SU-DHL-6 (cell line): ENCODE data around the gene FGF9.

ENCODE experiments used
- H2AFZ ChIP-seq: fragments of 200-600 bp; sonication (generic); 2 replicates; pipeline ENCODE4 v1.6.1; 2014; ENCODE audit warnings: low read depth, mild to moderate bottlenecking, moderate library complexity, mixed read lengths, antibody characterized with exemption, low read length; ENCODE audit not compliant: severe bottlenecking
- H3F3A ChIP-seq: fragments of 200-600 bp; shearing (Covaris generic); 2 replicates; pipeline ENCODE4 v1.6.0; 2016; ENCODE audit warnings: antibody characterized with exemption, mild to moderate bottlenecking; ENCODE audit not compliant: insufficient read depth
- H3K27ac ChIP-seq: fragments of 200-600 bp; sonication (generic); 2 replicates; pipeline ENCODE4 v1.5.1; 2016; ENCODE audit warnings: low read depth, mild to moderate bottlenecking, low read length, moderate library complexity, mixed read lengths
- H3K27me3 ChIP-seq: fragments of 200-600 bp; sonication (generic), shearing (Covaris generic); 2 replicates; pipeline ENCODE4 v1.6.0; 2014; ENCODE audit warnings: mild to moderate bottlenecking, low read length
- H3K36me3 ChIP-seq: fragments of 200-600 bp; sonication (generic); 2 replicates; pipeline ENCODE4 v1.6.1; 2014; ENCODE audit warnings: mild to moderate bottlenecking, low read length, mixed read lengths
- H3K4me2 ChIP-seq: fragments of 300-600, 200-600 bp; shearing (Covaris generic), sonication (generic); 2 replicates; pipeline ENCODE4 v1.6.0; 2014; ENCODE audit warnings: low read length, low read depth, mild to moderate bottlenecking; ENCODE audit not compliant: poor library complexity, severe bottlenecking
- H3K4me3 ChIP-seq: fragments of 200-600 bp; sonication (generic); 2 replicates; pipeline ENCODE4 v1.5.1; 2014; ENCODE audit warnings: antibody characterized with exemption, low read length, mild to moderate bottlenecking, mixed read lengths; ENCODE audit not compliant: insufficient read depth, poor library complexity, severe bottlenecking
- H3K79me2 ChIP-seq: fragments of 200-600 bp; sonication (generic); 2 replicates; pipeline ENCODE4 v1.6.1; 2014; ENCODE audit warnings: mild to moderate bottlenecking, low read length, moderate library complexity; ENCODE audit not compliant: insufficient read depth
- H3K9ac ChIP-seq: fragments of 200-600 bp; sonication (generic); 2 replicates; pipeline ENCODE4 v1.7.0; 2014; ENCODE audit warnings: mild to moderate bottlenecking, low read length
- H3K9me2 ChIP-seq: fragments of 200-600 bp; sonication (generic); replicated peaks from 2 replicates; pipeline ENCODE4 v1.6.1; 2014; ENCODE audit warnings: low read length; ENCODE audit not compliant: insufficient read depth
- H3K9me3 ChIP-seq: fragments of 200-600 bp; sonication (generic); 2 replicates; pipeline ENCODE4 v1.6.1; 2014; ENCODE audit warnings: low read length, mixed read lengths; ENCODE audit not compliant: insufficient read depth
- H4K20me1 ChIP-seq: fragments of 200-600 bp; sonication (generic); 2 replicates; pipeline ENCODE4 v1.6.1; 2014; ENCODE audit warnings: low read depth, mild to moderate bottlenecking, antibody characterized with exemption, low read length, moderate library complexity, mixed read lengths
- CTCF ChIP-seq: fragments of 200-600 bp; sonication (generic); IDR thresholded peaks from one replicate; pipeline ENCODE4 v1.5.1; 2017; ENCODE audit warnings: antibody characterized with exemption, mild to moderate bottlenecking, low read length, moderate library complexity; ENCODE audit not compliant: insufficient read depth, poor library complexity, severe bottlenecking
- EZH2phosphoT487 ChIP-seq: fragments of 200-600 bp; sonication (generic), shearing (Covaris generic); conservative IDR thresholded peaks from 2 replicates; pipeline ENCODE4 v1.6.1; 2018; ENCODE audit warnings: mild to moderate bottlenecking, antibody characterized with exemption, low read length, moderate library complexity, mixed read lengths

Gene FGF9

GRCh38 chr13:21734961-21735360 is 64.1 kb downstream of the FGF9 start:
- Histone ChIP-seq H3K27ac (no peak overlapping the region), H3K9me3 (no peaks in the 10 kb centered on the region), H4K20me1 (no peaks in the 10 kb centered on the region), H3K27me3 (no peaks in the 10 kb centered on the region), H3K4me2 (no peak overlapping the region), H3K9ac (no peak overlapping the region), H2AFZ (no peak overlapping the region), H3K4me3 (no peak overlapping the region), H3K79me2 (no peaks in the 10 kb centered on the region), H3K9me2 (no peaks in the 10 kb centered on the region), H3K36me3 (no peaks in the 10 kb centered on the region), H3F3A (no peaks in the 10 kb centered on the region)
- TF ChIP-seq EZH2phosphoT487, result no peak
- no peak for TF ChIP-seq CTCF

- Histone ChIP-seq H3K4me3 (no peak overlapping the region), H3K9ac (no peak overlapping the region), H2AFZ (no peak overlapping the region)
Measured at GRCh38 chr13:21735701-21736401, 65.0 kb downstream of the FGF9 start.

GRCh38 chr13:21736926-21737325 is 66.1 kb downstream of the FGF9 start:
- H4K20me1 ChIP-seq, result no peaks in the 10 kb centered on the region
- no peak overlapping the region for H3K4me3 ChIP-seq
- H3K36me3 ChIP-seq, result no peaks in the 10 kb centered on the region
- H2AFZ ChIP-seq, result no peak overlapping the region
- TF ChIP-seq CTCF (no peak), EZH2phosphoT487 (no peak)
- no peak overlapping the region for H3K27ac ChIP-seq
- H3K4me2 ChIP-seq, result no peak overlapping the region
- no peaks in the 10 kb centered on the region for H3K9me3 ChIP-seq
- H3K9me2 ChIP-seq, result no peaks in the 10 kb centered on the region
- H3K79me2 ChIP-seq, result no peaks in the 10 kb centered on the region
- no peaks in the 10 kb centered on the region for H3F3A ChIP-seq
- H3K9ac ChIP-seq, result no peak overlapping the region
- H3K27me3 ChIP-seq, result no peaks in the 10 kb centered on the region

More at GRCh38 chr13:21735701-21736401, 65.0 kb downstream of the FGF9 start:
- Histone ChIP-seq H3K9me2 (no peaks in the 10 kb centered on the region), H3K79me2 (no peaks in the 10 kb centered on the region), H3F3A (no peaks in the 10 kb centered on the region), H4K20me1 (no peaks in the 10 kb centered on the region), H3K36me3 (no peaks in the 10 kb centered on the region), H3K9me3 (no peaks in the 10 kb centered on the region), H3K4me2 (no peak overlapping the region), H3K27ac (no peak overlapping the region), H3K27me3 (no peaks in the 10 kb centered on the region)
- no peak for TF ChIP-seq CTCF
- TF ChIP-seq EZH2phosphoT487, result no peak
